WTC11 (cell line): Measurements from ENCODE around the gene GFOD1.

Experiments
- CBFB ChIP-seq: sonication (generic); formaldehyde crosslinking; IDR thresholded peaks from 2 replicates; pipeline ENCODE4 v1.8.1; 2022; ENCODE audit warnings: mild to moderate bottlenecking, low read depth, missing genetic modification reagents
- PRDM15 ChIP-seq: sonication (generic); formaldehyde crosslinking; IDR thresholded peaks from 2 replicates; pipeline ENCODE4 v1.8.0; 2022; ENCODE audit warnings: missing genetic modification reagents

DNA sequence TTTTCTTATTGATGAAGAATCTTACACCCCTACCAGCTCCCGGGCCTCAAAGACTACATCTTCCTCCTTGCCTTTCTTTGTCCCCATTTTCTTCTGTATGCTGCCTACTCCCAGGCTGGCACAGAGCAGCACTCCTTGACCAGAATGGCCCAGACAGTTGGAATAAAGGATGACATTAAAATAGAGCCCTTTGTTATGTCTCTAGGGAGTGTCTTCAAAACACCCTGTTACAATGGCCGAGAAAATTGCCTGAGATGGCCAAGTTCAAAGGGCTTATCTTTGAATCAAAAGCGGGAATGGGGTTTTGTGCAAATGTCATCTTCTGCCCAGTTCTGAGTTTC lies 80.1 kb downstream of the GFOD1 start:
- TF ChIP-seq PRDM15 (CRISPR knock-in tag), result no peak
- no peak for TF ChIP-seq CBFB
